SK-N-SH treated with all-trans-retinoic acid at 6 μM for 48 hours (cell line): ENCODE results near the gene DIAPH3.

Source experiments
- ATAC-seq: fragments of 200-7000 bp; cut with Tn5 transposase; 3 replicates; pipeline ENCODE4 v1.9.1; 2020; ENCODE audit warnings: mild to moderate bottlenecking, moderate library complexity
- ARNTL ChIP-seq: fragments of 450-650 bp; formaldehyde crosslinking; IDR thresholded peaks from 2 replicates; pipeline ENCODE4 v1.5.0; 2020; ENCODE audit warnings: low read depth, mild to moderate bottlenecking, moderate library complexity, borderline replicate concordance
- BACH2 ChIP-seq: fragments of 250-450 bp; sonication (Bioruptor Pico); IDR thresholded peaks from 2 replicates; pipeline ENCODE4 v1.9.0; 2021; ENCODE audit warnings: mild to moderate bottlenecking, borderline replicate concordance
- CSDC2 ChIP-seq: fragments of 250-450 bp; sonication (Bioruptor Pico); IDR thresholded peaks from 2 replicates; pipeline ENCODE4 v1.5.0; 2020; ENCODE audit warnings: mild to moderate bottlenecking, moderate library complexity
- ESRRG ChIP-seq: fragments of 250-450 bp; sonication (Bioruptor Pico); IDR thresholded peaks from 2 replicates; pipeline ENCODE4 v1.6.1; 2021; ENCODE audit warnings: mild to moderate bottlenecking
- GLIS3 ChIP-seq: fragments of 250-450 bp; sonication (Bioruptor Pico); IDR thresholded peaks from 2 replicates; pipeline ENCODE4 v1.5.0; 2020; ENCODE audit warnings: mild to moderate bottlenecking, moderate library complexity
- ISL1 ChIP-seq: fragments of 250-450 bp; sonication (Bioruptor Pico); IDR thresholded peaks from 2 replicates; pipeline ENCODE4 v2.1.2; 2022; ENCODE audit warnings: mild to moderate bottlenecking, moderate library complexity
- OSR1 ChIP-seq: fragments of 250-450 bp; sonication (Bioruptor Pico); IDR thresholded peaks from 2 replicates; pipeline ENCODE4 v1.8.0; 2022; ENCODE audit warnings: moderate library complexity, mild to moderate bottlenecking, inconsistent platforms
- PATZ1 ChIP-seq: fragments of 250-450 bp; sonication (Bioruptor Pico); IDR thresholded peaks from 2 replicates; pipeline ENCODE4 v1.8.0; 2020; ENCODE audit warnings: mild to moderate bottlenecking, moderate library complexity, borderline replicate concordance
- PPARA ChIP-seq: fragments of 250-450 bp; sonication (Bioruptor Pico); IDR thresholded peaks from 2 replicates; pipeline ENCODE4 v1.5.0; 2020; ENCODE audit warnings: mild to moderate bottlenecking, borderline replicate concordance
- RARB ChIP-seq: fragments of 250-450 bp; sonication (Bioruptor Pico); IDR thresholded peaks from 2 replicates; pipeline ENCODE4 v1.8.0; 2021; ENCODE audit warnings: mild to moderate bottlenecking, moderate library complexity
- SNAI2 ChIP-seq: fragments of 250-450 bp; sonication (Bioruptor Pico); IDR thresholded peaks from 2 replicates; pipeline ENCODE4 v1.5.0; 2020; ENCODE audit warnings: mild to moderate bottlenecking, moderate library complexity
- TCF4 ChIP-seq: fragments of 250-450 bp; sonication (Bioruptor Pico); IDR thresholded peaks from 2 replicates; pipeline ENCODE4 v1.8.0; 2021; ENCODE audit warnings: mild to moderate bottlenecking, moderate library complexity, borderline replicate concordance
- TOX ChIP-seq: fragments of 250-450 bp; sonication (Bioruptor Pico); IDR thresholded peaks from 2 replicates; pipeline ENCODE4 v1.8.0; 2021; ENCODE audit warnings: mild to moderate bottlenecking, moderate library complexity, borderline replicate concordance
- ZC3H10 ChIP-seq: fragments of 250-450 bp; sonication (Bioruptor Pico); IDR thresholded peaks from 2 replicates; pipeline ENCODE4 v1.5.1; 2021; ENCODE audit warnings: mild to moderate bottlenecking, moderate library complexity
- ZFP3 ChIP-seq: fragments of 250-450 bp; sonication (Bioruptor Pico); IDR thresholded peaks from 2 replicates; pipeline ENCODE4 v1.5.0; 2020; ENCODE audit warnings: mild to moderate bottlenecking, moderate library complexity
- ZFP30 ChIP-seq: fragments of 450-650 bp; formaldehyde crosslinking; IDR thresholded peaks from 2 replicates; pipeline ENCODE4 v1.5.0; 2022; ENCODE audit warnings: mild to moderate bottlenecking, moderate library complexity
- ZNF565 ChIP-seq: fragments of 450-650 bp; formaldehyde crosslinking; conservative IDR thresholded peaks from 2 replicates; pipeline ENCODE4 v1.5.0; 2020; ENCODE audit warnings: low read depth, mild to moderate bottlenecking, moderate library complexity
- ZNF70 ChIP-seq: fragments of 450-650 bp; formaldehyde crosslinking; IDR thresholded peaks from 2 replicates; pipeline ENCODE4 v1.5.0; 2020; ENCODE audit warnings: mild to moderate bottlenecking, moderate library complexity
- ZNF8 ChIP-seq: fragments of 450-650 bp; formaldehyde crosslinking; IDR thresholded peaks from 2 replicates; pipeline ENCODE4 v1.5.0; 2020; ENCODE audit warnings: mild to moderate bottlenecking, moderate library complexity
- TF ChIP-seq, protein P1 (sequence below): fragments of 250-450 bp; sonication (Bioruptor Pico); IDR thresholded peaks from 2 replicates; pipeline ENCODE4 v1.8.0; 2021; ENCODE audit warnings: low read depth, mild to moderate bottlenecking, moderate library complexity, borderline replicate concordance
- TF ChIP-seq, protein P2 (sequence below): fragments of 250-450 bp; sonication (Bioruptor Pico); IDR thresholded peaks from 2 replicates; pipeline ENCODE4 v1.5.0; 2020; ENCODE audit warnings: mild to moderate bottlenecking, moderate library complexity
- TF ChIP-seq, protein P3 (sequence below): fragments of 250-450 bp; sonication (Bioruptor Pico); IDR thresholded peaks from 2 replicates; pipeline ENCODE4 v1.5.1; 2020; ENCODE audit warnings: low read depth, mild to moderate bottlenecking, moderate library complexity
- TF ChIP-seq, protein P4 (sequence below): fragments of 250-450 bp; sonication (Bioruptor Pico); IDR thresholded peaks from 2 replicates; pipeline ENCODE4 v1.5.1; 2021; ENCODE audit warnings: mild to moderate bottlenecking, moderate library complexity

Gene DIAPH3

GRCh38 chr13:59677430-59677829, 486.3 kb downstream of the DIAPH3 start:
- no peak for ATAC-seq
- TF ChIP-seq TCF4 (CRISPR knock-in tag) (no peak), SNAI2 (CRISPR knock-in tag) (no peak), PATZ1 (CRISPR knock-in tag) (no peak), BACH2 (CRISPR knock-in tag) (no peak), ZC3H10 (no peak), ARNTL (no peak), ISL1 (CRISPR knock-in tag) (no peak), CSDC2 (CRISPR knock-in tag) (no peak), TOX (CRISPR knock-in tag) (no peak), GLIS3 (CRISPR knock-in tag) (no peak), ZNF565 (CRISPR knock-in tag) (no peak), ZNF8 (CRISPR knock-in tag) (no peak), PPARA (CRISPR knock-in tag) (no peak), ESRRG (CRISPR knock-in tag) (no peak), ZFP30 (CRISPR knock-in tag) (no peak)
- TF ChIP-seq, protein P1, sequence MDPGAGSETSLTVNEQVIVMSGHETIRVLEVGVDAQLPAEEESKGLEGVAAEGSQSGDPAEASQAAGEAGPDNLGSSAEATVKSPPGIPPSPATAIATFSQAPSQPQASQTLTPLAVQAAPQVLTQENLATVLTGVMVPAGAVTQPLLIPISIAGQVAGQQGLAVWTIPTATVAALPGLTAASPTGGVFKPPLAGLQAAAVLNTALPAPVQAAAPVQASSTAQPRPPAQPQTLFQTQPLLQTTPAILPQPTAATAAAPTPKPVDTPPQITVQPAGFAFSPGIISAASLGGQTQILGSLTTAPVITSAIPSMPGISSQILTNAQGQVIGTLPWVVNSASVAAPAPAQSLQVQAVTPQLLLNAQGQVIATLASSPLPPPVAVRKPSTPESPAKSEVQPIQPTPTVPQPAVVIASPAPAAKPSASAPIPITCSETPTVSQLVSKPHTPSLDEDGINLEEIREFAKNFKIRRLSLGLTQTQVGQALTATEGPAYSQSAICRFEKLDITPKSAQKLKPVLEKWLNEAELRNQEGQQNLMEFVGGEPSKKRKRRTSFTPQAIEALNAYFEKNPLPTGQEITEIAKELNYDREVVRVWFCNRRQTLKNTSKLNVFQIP = no peak
- TF ChIP-seq, protein P2, sequence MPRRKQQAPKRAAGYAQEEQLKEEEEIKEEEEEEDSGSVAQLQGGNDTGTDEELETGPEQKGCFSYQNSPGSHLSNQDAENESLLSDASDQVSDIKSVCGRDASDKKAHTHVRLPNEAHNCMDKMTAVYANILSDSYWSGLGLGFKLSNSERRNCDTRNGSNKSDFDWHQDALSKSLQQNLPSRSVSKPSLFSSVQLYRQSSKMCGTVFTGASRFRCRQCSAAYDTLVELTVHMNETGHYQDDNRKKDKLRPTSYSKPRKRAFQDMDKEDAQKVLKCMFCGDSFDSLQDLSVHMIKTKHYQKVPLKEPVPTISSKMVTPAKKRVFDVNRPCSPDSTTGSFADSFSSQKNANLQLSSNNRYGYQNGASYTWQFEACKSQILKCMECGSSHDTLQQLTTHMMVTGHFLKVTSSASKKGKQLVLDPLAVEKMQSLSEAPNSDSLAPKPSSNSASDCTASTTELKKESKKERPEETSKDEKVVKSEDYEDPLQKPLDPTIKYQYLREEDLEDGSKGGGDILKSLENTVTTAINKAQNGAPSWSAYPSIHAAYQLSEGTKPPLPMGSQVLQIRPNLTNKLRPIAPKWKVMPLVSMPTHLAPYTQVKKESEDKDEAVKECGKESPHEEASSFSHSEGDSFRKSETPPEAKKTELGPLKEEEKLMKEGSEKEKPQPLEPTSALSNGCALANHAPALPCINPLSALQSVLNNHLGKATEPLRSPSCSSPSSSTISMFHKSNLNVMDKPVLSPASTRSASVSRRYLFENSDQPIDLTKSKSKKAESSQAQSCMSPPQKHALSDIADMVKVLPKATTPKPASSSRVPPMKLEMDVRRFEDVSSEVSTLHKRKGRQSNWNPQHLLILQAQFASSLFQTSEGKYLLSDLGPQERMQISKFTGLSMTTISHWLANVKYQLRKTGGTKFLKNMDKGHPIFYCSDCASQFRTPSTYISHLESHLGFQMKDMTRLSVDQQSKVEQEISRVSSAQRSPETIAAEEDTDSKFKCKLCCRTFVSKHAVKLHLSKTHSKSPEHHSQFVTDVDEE (CRISPR knock-in tag) = no peak

GRCh38 chr13:59674616-59675015, 489.1 kb downstream of the DIAPH3 start:
- TF ChIP-seq TOX (CRISPR knock-in tag) (no peak), ZNF8 (CRISPR knock-in tag) (no peak), BACH2 (CRISPR knock-in tag) (no peak), PATZ1 (CRISPR knock-in tag) (no peak), ZNF70 (CRISPR knock-in tag) (no peak), ZNF565 (CRISPR knock-in tag) (no peak), ZFP3 (no peak), ZC3H10 (no peak), OSR1 (CRISPR knock-in tag) (no peak), ESRRG (CRISPR knock-in tag) (no peak), TCF4 (CRISPR knock-in tag) (no peak), RARB (CRISPR knock-in tag) (no peak), GLIS3 (CRISPR knock-in tag) (no peak), CSDC2 (CRISPR knock-in tag) (no peak), ZFP30 (CRISPR knock-in tag) (no peak), SNAI2 (CRISPR knock-in tag) (no peak)
- TF ChIP-seq, protein P3, sequence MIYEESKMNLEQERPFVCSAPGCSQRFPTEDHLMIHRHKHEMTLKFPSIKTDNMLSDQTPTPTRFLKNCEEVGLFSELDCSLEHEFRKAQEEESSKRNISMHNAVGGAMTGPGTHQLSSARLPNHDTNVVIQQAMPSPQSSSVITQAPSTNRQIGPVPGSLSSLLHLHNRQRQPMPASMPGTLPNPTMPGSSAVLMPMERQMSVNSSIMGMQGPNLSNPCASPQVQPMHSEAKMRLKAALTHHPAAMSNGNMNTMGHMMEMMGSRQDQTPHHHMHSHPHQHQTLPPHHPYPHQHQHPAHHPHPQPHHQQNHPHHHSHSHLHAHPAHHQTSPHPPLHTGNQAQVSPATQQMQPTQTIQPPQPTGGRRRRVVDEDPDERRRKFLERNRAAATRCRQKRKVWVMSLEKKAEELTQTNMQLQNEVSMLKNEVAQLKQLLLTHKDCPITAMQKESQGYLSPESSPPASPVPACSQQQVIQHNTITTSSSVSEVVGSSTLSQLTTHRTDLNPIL = no peak
- TF ChIP-seq, protein P2 (CRISPR knock-in tag) = no peak
- TF ChIP-seq, protein P1 = no peak
- TF ChIP-seq, protein P4, sequence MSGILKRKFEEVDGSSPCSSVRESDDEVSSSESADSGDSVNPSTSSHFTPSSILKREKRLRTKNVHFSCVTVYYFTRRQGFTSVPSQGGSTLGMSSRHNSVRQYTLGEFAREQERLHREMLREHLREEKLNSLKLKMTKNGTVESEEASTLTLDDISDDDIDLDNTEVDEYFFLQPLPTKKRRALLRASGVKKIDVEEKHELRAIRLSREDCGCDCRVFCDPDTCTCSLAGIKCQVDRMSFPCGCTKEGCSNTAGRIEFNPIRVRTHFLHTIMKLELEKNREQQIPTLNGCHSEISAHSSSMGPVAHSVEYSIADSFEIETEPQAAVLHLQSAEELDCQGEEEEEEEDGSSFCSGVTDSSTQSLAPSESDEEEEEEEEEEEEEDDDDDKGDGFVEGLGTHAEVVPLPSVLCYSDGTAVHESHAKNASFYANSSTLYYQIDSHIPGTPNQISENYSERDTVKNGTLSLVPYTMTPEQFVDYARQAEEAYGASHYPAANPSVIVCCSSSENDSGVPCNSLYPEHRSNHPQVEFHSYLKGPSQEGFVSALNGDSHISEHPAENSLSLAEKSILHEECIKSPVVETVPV (CRISPR knock-in tag) = no peak
- ATAC-seq = no peak
